Fibroblast of peridontal ligament (primary cell): ENCODE data around the gene INVS.
"Not testable (repeated sequence)": the region's sequence is repeated elsewhere in the genome, so short reads cannot be mapped to it uniquely, and the experiment has no call there.

Experiments used
- DNase-seq: peaks from one replicate; pipeline ENCODE4 v3.0.0-alpha.2; 2010; ENCODE audit errors: extremely low read depth

The INVS gene

GRCh38 chr9:100324594-100325200, 225.7 kb downstream of the INVS start:
- DNase-seq = peak; percentile 81

- DNase-seq = not testable (repeated sequence)
Observed at GRCh38 chr9:100338736-100339135, 239.7 kb downstream of the INVS start.

GRCh38 chr9:100340224-100340623, 241.2 kb downstream of the INVS start:
- no peak for DNase-seq

GRCh38 chr9:100341889-100342288, 242.8 kb downstream of the INVS start:
- no peak for DNase-seq

GRCh38 chr9:100346836-100347235, 247.8 kb downstream of the INVS start:
- DNase-seq = peak; percentile 91

GRCh38 chr9:100350188-100350587, 251.1 kb downstream of the INVS start:
- no peak for DNase-seq
